Pancreas (tissue), 10 donors: ENCODE measurements around the gene SMAGP. TPM values are rescaled to one million over a fixed set of nuclear protein-coding genes. Genes with fewer than 3 reads are reported as not detected.
"Not testable (repeated sequence)": the region's sequence is repeated elsewhere in the genome, so short reads cannot be mapped to it uniquely, and the experiment has no call there.

Experiments
- ATAC-seq, 4 donors: fragments of 200-7000 bp; cut with Tn5 transposase; one replicate each; pipeline versions ENCODE4 v1.8.0 to v1.9.1; 2020; ENCODE audit warnings: mild to moderate bottlenecking in 4 of 4, moderate library complexity in 4 of 4
- DNase-seq, 6 donors: peaks; one replicate each; pipeline ENCODE4 v3.0.0-alpha.2; 2020
- FAIRE-seq: peaks from 2 replicates; lab custom pipeline; 2012; peaks lifted over from hg19 to GRCh38; lab: Jason Lieb, UNC
- H3K27ac ChIP-seq, 4 donors: fragments of 200-600 bp; sonication (generic); 1 replicate in 3 of 4; 2 replicates in 1 of 4; pipeline versions ENCODE4 v1.5.0 to v1.8.0; 2020
- H3K27me3 ChIP-seq, 4 donors: fragments of 200-600 bp; one replicate each; pipeline ENCODE4 v1.8.0; 2021
- H3K36me3 ChIP-seq, 3 donors: fragments of 200-600 bp; sonication (generic) in 1 of 3; one replicate each; pipeline versions ENCODE4 v1.5.0 to v1.8.0; 2020 to 2021
- H3K4me1 ChIP-seq, 3 donors: fragments of 200-600 bp; one replicate each; pipeline ENCODE4 v1.8.0; 2021
- H3K4me3 ChIP-seq, 4 donors: fragments of 200-600 bp; sonication (generic) in 2 of 4; one replicate each; pipeline versions ENCODE4 v1.5.0 to v1.8.0; 2020 to 2021
- H3K9me3 ChIP-seq, 4 donors: fragments of 200-600 bp; one replicate each; pipeline ENCODE4 v1.8.0; 2021
- WGBS, 2 donors: extraction: QIAGEN DNeasy Blood & Tissue Kit; methylation state at CpG; one replicate each; pipeline ENCODE4 v1.1.7; 2013; 5-methylcytosine and 5-hydroxymethylcytosine counted together
- intact Hi-C, 3 donors: fragments of 100-400 bp; cut with DNase I; formaldehyde crosslinking; loops; one replicate each; pipeline versions ENCODE4 v1.11.1 to v1.14.2; 2022
- polyA plus RNA-seq, 2 donors: library from polyadenylated mRNA; stranded (reverse); fragments of 200-250 nt; gene quantifications; one replicate each; pipeline ENCODE4 v1.2.3, GENCODE V29; 2013
- total RNA-seq, 6 donors: library from RNA; stranded (reverse); fragmentation: NEBNext Ultra II Directional in 4 of 6; extraction: Animal tissue kit (Norgen Biotek cat#: 25700) in 4 of 6; gene quantifications; one replicate each; pipeline versions ENCODE4 v1.2.1 to v1.2.4, GENCODE V29; 2021 to 2023
- TF ChIP-seq, protein P1 (sequence below), 4 donors: fragments of 200-600 bp; sonication (generic) in 3 of 4; IDR thresholded peaks; one replicate each; pipeline versions ENCODE4 v1.5.0 to v1.8.0; 2021; ENCODE audit warnings: antibody characterized with exemption in 4 of 4
- donor health status: healthy with polysubstance abuse.
- donor health status: DM: no; HTN: no; CAD: no; lungs with moderate emphysema.
- donor health status: DM: no; HTN: no; CAD: no.
- donor health status: control.
- donor health status: control.
- donor health status: Bipolar disorder and iron deficiency.
- donor health status: DM: yes; HTN: yes; CAD: no.
- donor health status: DM: no; HTN: no; CAD: no.
- donor health status: DM: no; HTN: no; CAD: no.
- donor health status: DM: yes; HTN: yes; CAD: no.

SMAGP gene
- total RNA-seq (1 to 10 TPM; 3.4 to 9.7 (median 7.2) TPM), polyA plus RNA-seq (1 to 10 TPM; 4.9 to 6.4 TPM)

GRCh38 chr12:51270067-51270950 lies at the start of gene SMAGP:
Gene SMAGP (minus strand): TSS chr12:51270415. CDS start chr12:51269278, 1,137 bp downstream.
- Histone ChIP-seq H3K27me3 (no peaks in the 10 kb centered on the region), H3K4me3 (peak within 1 kb of the TSS; percentile 36 to 88 (median 69)), H3K4me1 (peaks cover 0 to 5% (median 0%) of the 10 kb centered on the region in 3 donors), H3K27ac (peak within 1 kb of the TSS; percentile 46 to 84 (median 74)), H3K9me3 (no peaks in the 10 kb centered on the region), H3K36me3 (no peaks in the 10 kb centered on the region)
- WGBS, 2 donors, result 0 to 1% methylated on average over 65 to 83 of the region's 83 CpGs
- DNase-seq, result peak; percentile 78 to 92 (median 83)
- ATAC-seq, result peak; percentile 80 to 89 (median 87)
- intact Hi-C loops, result loop anchor here in 1 of 3 donors (10.0 kb wide), 1 partner anchor 64 kb away; no protein-coding TSS in a partner anchor
- TF ChIP-seq, protein P1, sequence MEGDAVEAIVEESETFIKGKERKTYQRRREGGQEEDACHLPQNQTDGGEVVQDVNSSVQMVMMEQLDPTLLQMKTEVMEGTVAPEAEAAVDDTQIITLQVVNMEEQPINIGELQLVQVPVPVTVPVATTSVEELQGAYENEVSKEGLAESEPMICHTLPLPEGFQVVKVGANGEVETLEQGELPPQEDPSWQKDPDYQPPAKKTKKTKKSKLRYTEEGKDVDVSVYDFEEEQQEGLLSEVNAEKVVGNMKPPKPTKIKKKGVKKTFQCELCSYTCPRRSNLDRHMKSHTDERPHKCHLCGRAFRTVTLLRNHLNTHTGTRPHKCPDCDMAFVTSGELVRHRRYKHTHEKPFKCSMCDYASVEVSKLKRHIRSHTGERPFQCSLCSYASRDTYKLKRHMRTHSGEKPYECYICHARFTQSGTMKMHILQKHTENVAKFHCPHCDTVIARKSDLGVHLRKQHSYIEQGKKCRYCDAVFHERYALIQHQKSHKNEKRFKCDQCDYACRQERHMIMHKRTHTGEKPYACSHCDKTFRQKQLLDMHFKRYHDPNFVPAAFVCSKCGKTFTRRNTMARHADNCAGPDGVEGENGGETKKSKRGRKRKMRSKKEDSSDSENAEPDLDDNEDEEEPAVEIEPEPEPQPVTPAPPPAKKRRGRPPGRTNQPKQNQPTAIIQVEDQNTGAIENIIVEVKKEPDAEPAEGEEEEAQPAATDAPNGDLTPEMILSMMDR (IDR thresholded peaks at IDR 0.05), result no peak
- FAIRE-seq, result no peak

DNA sequence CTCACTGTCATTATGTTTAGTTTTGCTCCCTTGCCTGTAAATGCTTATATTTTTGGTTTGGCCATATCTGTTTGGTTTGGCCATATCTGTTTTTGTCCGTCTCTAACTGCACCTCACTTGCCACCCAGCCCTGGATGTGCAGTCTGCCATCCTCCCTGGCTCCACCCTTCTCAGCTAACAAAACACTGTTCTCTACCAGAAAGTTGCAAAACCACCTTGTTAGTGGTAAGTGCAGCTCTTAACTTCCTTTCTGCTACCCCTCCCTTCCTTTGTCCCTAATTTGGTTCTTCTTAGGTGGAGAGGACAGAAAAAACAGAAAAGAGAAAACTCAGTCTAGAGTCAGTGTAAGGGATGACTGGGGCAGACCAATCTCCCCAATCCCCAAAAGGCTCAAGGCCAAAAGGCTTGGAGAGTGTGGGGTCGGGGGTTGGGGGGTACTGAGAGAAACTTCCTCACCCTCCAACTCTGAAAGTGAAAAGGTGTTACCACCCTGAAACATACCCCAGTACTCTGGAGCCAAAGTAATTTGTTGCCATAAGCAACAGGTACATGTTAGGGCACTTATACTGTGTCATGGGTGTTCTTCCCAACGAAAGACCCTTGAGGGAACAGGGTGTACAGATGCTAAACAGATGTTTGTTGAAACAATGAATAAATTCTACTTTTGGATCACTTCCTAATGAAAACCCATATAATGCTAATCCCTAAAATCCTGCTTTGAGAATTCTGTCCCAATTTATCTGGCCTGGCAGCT lies 48.8 kb upstream of the SMAGP start:
- TF ChIP-seq, protein P1 (IDR thresholded peaks at IDR 0.05), result no peak

GRCh38 chr12:51318057-51318806 lies 48.0 kb upstream of the SMAGP start:
- FAIRE-seq, H3K4me1 ChIP-seq, H3K4me3 ChIP-seq, H3K27me3 ChIP-seq, DNase-seq, H3K36me3 ChIP-seq, H3K9me3 ChIP-seq, ATAC-seq, intact Hi-C loops, H3K27ac ChIP-seq: not testable (repeated sequence)
- WGBS, 2 donors, result 89 to 91% methylated on average over 8 of the region's 8 CpGs

More for the DNA sequence above, 48.8 kb upstream of the SMAGP start:
- no peaks in the 10 kb centered on the region for H3K36me3 ChIP-seq
- DNase-seq (no peak), ATAC-seq (no peak), FAIRE-seq (no peak)
- H3K4me3 ChIP-seq, result no peak overlapping the region
- WGBS, 2 donors, result 51 to 56% methylated on average over 3 of the region's 3 CpGs
- H3K9me3 ChIP-seq, result no peaks in the 10 kb centered on the region
- H3K4me1 ChIP-seq, result no peaks in the 10 kb centered on the region
- no peaks in the 10 kb centered on the region for H3K27me3 ChIP-seq
- intact Hi-C loops, result no loop called here
- no peak overlapping the region for H3K27ac ChIP-seq

DNA sequence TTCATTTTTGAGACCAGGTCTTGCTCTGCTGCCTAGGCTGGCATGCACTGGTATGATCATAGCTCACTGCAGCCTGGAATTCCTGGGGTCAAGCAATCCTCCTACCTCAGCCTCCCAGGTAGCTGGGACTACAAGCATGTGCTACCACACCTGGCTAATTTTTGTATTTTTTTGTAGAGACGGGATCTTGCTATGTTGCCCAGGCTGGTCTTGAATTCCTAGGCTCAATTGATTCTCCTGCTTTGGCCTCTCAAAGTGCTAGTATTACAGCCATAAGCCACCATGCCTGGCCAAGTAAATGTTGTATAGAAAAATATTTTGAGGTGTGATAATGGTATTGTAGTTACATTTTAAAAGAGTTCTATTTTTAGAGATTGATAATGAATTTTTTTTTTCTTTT lies 41.2 kb upstream of the SMAGP start:
- intact Hi-C loops, result no loop called here
- FAIRE-seq (no peak), DNase-seq (no peak), ATAC-seq (no peak)
- Histone ChIP-seq H3K4me1 (no peaks in the 10 kb centered on the region), H3K27me3 (no peaks in the 10 kb centered on the region), H3K4me3 (no peak overlapping the region), H3K27ac (no peak overlapping the region), H3K36me3 (no peaks in the 10 kb centered on the region), H3K9me3 (no peaks in the 10 kb centered on the region)
- WGBS, 2 donors, result 72 to 87% methylated on average over 1 of the region's 1 CpG
- TF ChIP-seq, protein P1 (IDR thresholded peaks at IDR 0.05), result no peak
